ENCODE measurements around the gene MRC1. TPM values are rescaled to one million over a fixed set of nuclear protein-coding genes. Genes with fewer than 3 reads are reported as not detected.

Gene MRC1
- total RNA-seq, 1 donor from 2014 or later = 0.11 TPM

- ATAC-seq (ENCODE audit: low read depth) (no peak), DNase-seq (no peak)
- Mint-ChIP-seq H3K27ac (no peak overlapping the region), H3K4me3 (peak overlapping the region; percentile 42), H3K9me3 (no peaks in the 10 kb centered on the region), H3K36me3 (ENCODE audit: low read depth) (no peaks in the 10 kb centered on the region), H3K27me3 (peaks cover 2% of the 10 kb centered on the region), H3K4me1 (peaks cover 9% of the 10 kb centered on the region)
- CTCF ChIA-PET = no interaction called here
- TF ChIP-seq CTCF (IDR thresholded peaks at IDR 0.05) = no peak
- intact Hi-C loops (cut with micrococcal nuclease) = no loop called here
- POLR2A ChIA-PET = no interaction called here
Measured at GRCh38 chr10:17838080-17838648, 29.0 kb downstream of the MRC1 start.

GRCh38 chr10:17841050-17841449, 31.9 kb downstream of the MRC1 start:
- Mint-ChIP-seq H3K4me1 (peaks cover 9% of the 10 kb centered on the region), H3K4me3 (no peak overlapping the region), H3K36me3 (ENCODE audit: low read depth) (no peaks in the 10 kb centered on the region), H3K27me3 (peaks cover 7% of the 10 kb centered on the region), H3K27ac (no peak overlapping the region), H3K9me3 (no peaks in the 10 kb centered on the region)
- ChIA-PET CTCF (no interaction called here), POLR2A (no interaction called here)
- no peak for ATAC-seq (ENCODE audit: low read depth)
- no peak for TF ChIP-seq CTCF (IDR thresholded peaks at IDR 0.05)
- DNase-seq = no peak
- intact Hi-C loops (cut with micrococcal nuclease) = no loop called here

GRCh38 chr10:17842641-17843040, 33.5 kb downstream of the MRC1 start:
- ChIA-PET POLR2A (no interaction called here), CTCF (no interaction called here)
- no peak for TF ChIP-seq CTCF (IDR thresholded peaks at IDR 0.05)
- Mint-ChIP-seq H3K27ac (no peak overlapping the region), H3K4me1 (peaks cover 7% of the 10 kb centered on the region), H3K36me3 (ENCODE audit: low read depth) (no peaks in the 10 kb centered on the region), H3K4me3 (no peak overlapping the region), H3K9me3 (no peaks in the 10 kb centered on the region), H3K27me3 (peaks cover 7% of the 10 kb centered on the region)
- intact Hi-C loops (cut with micrococcal nuclease) = no loop called here
- ATAC-seq (ENCODE audit: low read depth) (no peak), DNase-seq (no peak)

DNA sequence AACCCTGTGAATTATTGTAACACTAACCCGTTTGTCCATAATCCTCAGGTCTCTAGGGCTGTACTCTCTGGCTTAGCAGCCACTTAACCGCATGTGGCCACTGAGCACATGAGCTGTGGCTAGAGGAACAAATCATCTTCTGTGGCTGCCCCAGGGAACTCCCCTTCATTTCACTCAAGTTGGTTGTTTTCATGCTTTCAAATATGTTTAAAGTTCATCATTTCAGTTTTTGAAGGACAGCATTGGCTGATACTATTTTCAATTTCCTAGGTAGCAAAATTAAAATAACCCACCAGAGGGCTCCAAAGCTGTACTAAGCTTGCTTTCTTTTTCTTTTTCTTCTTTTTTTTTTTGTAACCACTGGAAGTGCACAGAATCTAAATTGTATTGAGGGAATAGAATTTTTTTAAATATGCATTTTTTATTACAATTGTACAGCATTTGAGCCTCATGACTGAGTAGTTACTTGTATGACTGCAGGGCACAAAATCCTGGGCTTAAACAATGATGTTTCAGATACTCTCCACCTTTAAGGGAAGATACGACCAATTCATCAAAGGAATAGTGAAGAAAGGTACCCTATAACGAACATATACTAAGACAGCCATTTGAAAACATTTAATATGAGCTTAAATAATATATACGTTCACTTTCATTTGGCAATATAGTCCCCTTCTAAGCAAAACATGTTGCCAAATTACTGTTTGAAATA, 38.6 kb downstream of the MRC1 start:
- no peaks in the 10 kb centered on the region for H3K4me1 Mint-ChIP-seq
- H3K4me3 Mint-ChIP-seq = no peak overlapping the region
- peaks cover 8% of the 10 kb centered on the region for H3K27me3 Mint-ChIP-seq
- DNase-seq (no peak), ATAC-seq (ENCODE audit: low read depth) (no peak)
- no peak for TF ChIP-seq CTCF (IDR thresholded peaks at IDR 0.05)
- H3K36me3 Mint-ChIP-seq (ENCODE audit: low read depth) = no peaks in the 10 kb centered on the region
- H3K27ac Mint-ChIP-seq = no peak overlapping the region
- H3K9me3 Mint-ChIP-seq = no peaks in the 10 kb centered on the region
- POLR2A ChIA-PET = no interaction called here
- CTCF ChIA-PET = interaction anchor here (1.0 to 1.2 kb wide), 2 partner anchors 9 to 260 kb away, joined by 3 read pairs; no protein-coding TSS in a partner anchor
- intact Hi-C loops (cut with micrococcal nuclease) = loop anchor here (1.0 kb wide), 2 partner anchors 257 to 392 kb away; no protein-coding TSS in a partner anchor

DNA sequence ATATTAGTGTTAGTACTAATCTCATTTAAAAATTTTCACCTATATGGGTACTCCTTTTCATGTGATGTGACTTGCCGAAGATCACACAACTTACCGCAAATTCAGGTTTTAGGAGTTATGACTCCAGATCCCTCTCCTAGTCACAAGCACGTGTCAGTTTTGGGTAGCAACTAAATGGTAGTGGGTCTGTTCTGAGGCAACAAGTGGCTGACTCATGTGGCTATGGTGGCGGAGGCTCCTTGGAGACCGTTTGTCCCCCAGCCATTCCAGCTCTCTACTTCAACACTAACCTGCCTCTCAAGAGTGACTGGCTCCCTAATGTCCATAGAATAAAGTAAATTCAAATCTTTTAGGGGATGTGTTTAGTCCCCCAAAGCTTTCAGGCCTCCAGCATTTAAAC, 39.5 kb downstream of the MRC1 start:
- intact Hi-C loops (cut with micrococcal nuclease) = loop anchor here (1.0 kb wide), 1 partner anchor 391 kb away; no protein-coding TSS in a partner anchor
- DNase-seq = no peak
- Mint-ChIP-seq H3K9me3 (no peaks in the 10 kb centered on the region), H3K4me3 (no peak overlapping the region), H3K36me3 (ENCODE audit: low read depth) (no peaks in the 10 kb centered on the region), H3K27ac (no peak overlapping the region), H3K4me1 (no peaks in the 10 kb centered on the region), H3K27me3 (peaks cover 8% of the 10 kb centered on the region)
- ChIA-PET CTCF (interaction anchor here (0.6 to 1.2 kb wide), 3 partner anchors 8 to 259 kb away, joined by 3 read pairs; no protein-coding TSS in a partner anchor), POLR2A (no interaction called here)
- no peak for TF ChIP-seq CTCF (IDR thresholded peaks at IDR 0.05)
- ATAC-seq (ENCODE audit: low read depth) = no peak
